GM23338 (cell line): ENCODE measurements around the gene XPO6. TPM values are rescaled to one million over a fixed set of nuclear protein-coding genes. Genes with fewer than 3 reads are reported as not detected.
"Not testable (repeated sequence)": the region's sequence is repeated elsewhere in the genome, so short reads cannot be mapped to it uniquely, and the experiment has no call there.

Source experiments
- ATAC-seq: fragments of 200-7000 bp; cut with Tn5 transposase; 3 replicates; pipeline ENCODE4 v1.9.1; 2020
- DNase-seq: peaks from one replicate; pipeline ENCODE4 v3.0.0-alpha.2; 2015; ENCODE audit warnings: low spot score
- H2AFZ ChIP-seq: fragments of 200-600 bp; sonication (generic); 2 replicates; pipeline ENCODE4 v1.8.0; 2016; ENCODE audit warnings: antibody characterized with exemption, mild to moderate bottlenecking, moderate library complexity
- H3F3A ChIP-seq: fragments of 200-600 bp; sonication (generic); replicated peaks from 2 replicates; pipeline ENCODE4 v1.8.0; 2017; ENCODE audit warnings: antibody characterized with exemption, mixed run types, low read depth
- H3K27ac ChIP-seq: fragments of 200-600 bp; sonication (generic); 2 replicates; pipeline ENCODE4 v1.6.1; 2016; ENCODE audit warnings: low read depth
- H3K27me3 ChIP-seq: fragments of 200-600 bp; sonication (generic); 2 replicates; pipeline ENCODE4 v1.8.0; 2016; ENCODE audit warnings: mild to moderate bottlenecking, mixed run types, moderate library complexity; ENCODE audit not compliant: insufficient read depth
- H3K36me3 ChIP-seq: fragments of 200-600 bp; sonication (generic); 2 replicates; pipeline ENCODE4 v1.8.0; 2016; ENCODE audit warnings: mild to moderate bottlenecking; ENCODE audit not compliant: insufficient read depth
- H3K4me1 ChIP-seq: fragments of 200-600 bp; sonication (generic); 2 replicates; pipeline ENCODE4 v1.8.0; 2016; ENCODE audit warnings: mild to moderate bottlenecking, moderate library complexity; ENCODE audit not compliant: insufficient read depth
- H3K4me2 ChIP-seq: fragments of 200-600 bp; sonication (generic); 2 replicates; pipeline ENCODE4 v1.7.1; 2017; ENCODE audit warnings: mixed run types
- H3K4me3 ChIP-seq: fragments of 200-600 bp; sonication (generic); 2 replicates; pipeline ENCODE4 v1.6.1; 2016; ENCODE audit warnings: mixed run types
- H3K79me2 ChIP-seq: fragments of 200-600 bp; sonication (generic); replicated peaks from 2 replicates; pipeline ENCODE4 v1.8.0; 2017; ENCODE audit warnings: mild to moderate bottlenecking; ENCODE audit not compliant: insufficient read depth
- H3K9me2 ChIP-seq: fragments of 200-600 bp; sonication (generic); 2 replicates; pipeline ENCODE4 v1.8.0; 2017; ENCODE audit not compliant: insufficient read depth
- H4K20me1 ChIP-seq: fragments of 200-600 bp; sonication (generic); replicated peaks from 2 replicates; pipeline ENCODE4 v1.8.0; 2017; ENCODE audit warnings: mild to moderate bottlenecking; ENCODE audit not compliant: insufficient read depth
- H3K27ac Mint-ChIP-seq: 2 replicates; pipeline ENCODE4 v1.8.0; 2020; ENCODE audit warnings: inconsistent platforms, mild to moderate bottlenecking, moderate library complexity, mixed read lengths
- H3K27me3 Mint-ChIP-seq: 3 replicates; pipeline ENCODE4 v1.8.0; 2022; ENCODE audit warnings: low read depth, mild to moderate bottlenecking, moderate library complexity, mixed read lengths, inconsistent platforms; ENCODE audit not compliant: insufficient read depth, poor library complexity
- H3K36me3 Mint-ChIP-seq: 3 replicates; pipeline ENCODE4 v1.8.0; 2021; ENCODE audit warnings: low read depth, mild to moderate bottlenecking, inconsistent platforms, moderate library complexity, mixed read lengths
- H3K4me1 Mint-ChIP-seq: 3 replicates; pipeline ENCODE4 v1.8.0; 2020; ENCODE audit warnings: mild to moderate bottlenecking, inconsistent platforms, mixed read lengths
- H3K4me3 Mint-ChIP-seq: 3 replicates; pipeline ENCODE4 v1.8.0; 2021; ENCODE audit warnings: moderate library complexity, mild to moderate bottlenecking, inconsistent platforms, mixed read lengths
- H3K9me3 Mint-ChIP-seq: 3 replicates; pipeline ENCODE4 v1.8.0; 2020; ENCODE audit warnings: moderate library complexity, mild to moderate bottlenecking, inconsistent platforms, mixed read lengths
- CREB1 ChIP-seq: fragments of 250-450 bp; sonication (Bioruptor Pico); IDR thresholded peaks from 2 replicates; pipeline ENCODE4 v1.5.0; 2020; ENCODE audit warnings: low read depth, mild to moderate bottlenecking, moderate library complexity
- EZH2 ChIP-seq: fragments of 200-600 bp; sonication (generic); IDR thresholded peaks from one replicate; pipeline ENCODE4 v1.8.0; 2017; ENCODE audit warnings: antibody characterized with exemption, mild to moderate bottlenecking, low read depth; ENCODE audit not compliant: unreplicated experiment
- EZH2phosphoT487 ChIP-seq: fragments of 200-600 bp; sonication (generic); IDR thresholded peaks from one replicate; pipeline ENCODE4 v1.8.1; 2018; ENCODE audit warnings: antibody characterized with exemption; ENCODE audit not compliant: unreplicated experiment
- JUNB ChIP-seq: IDR thresholded peaks from one replicate; pipeline ENCODE4 v1.6.1; 2016; ENCODE audit warnings: antibody characterized with exemption; ENCODE audit not compliant: unreplicated experiment
- NANOG ChIP-seq: IDR thresholded peaks from 2 replicates; pipeline ENCODE4 v1.6.1; 2016; ENCODE audit warnings: antibody characterized with exemption, borderline replicate concordance
- POLR2AphosphoS5 ChIP-seq: IDR thresholded peaks from 2 replicates; pipeline ENCODE4 v1.6.1; 2016; ENCODE audit warnings: antibody characterized with exemption, low read depth
- ZNF114 ChIP-seq: fragments of 250-450 bp; sonication (Bioruptor Pico); IDR thresholded peaks from 2 replicates; pipeline ENCODE4 v1.5.0; 2020; ENCODE audit warnings: mild to moderate bottlenecking, moderate library complexity
- ZNF331 ChIP-seq: fragments of 250-450 bp; sonication (Bioruptor Pico); IDR thresholded peaks from 2 replicates; pipeline ENCODE4 v1.5.0; 2020; ENCODE audit warnings: low read depth, mild to moderate bottlenecking, moderate library complexity
- polyA plus RNA-seq: library from polyadenylated mRNA; unstranded; fragments of >200 nt; fragmentation: Nextera tagmentation; extraction: Ambion mirVana; gene quantifications from 2 replicates; pipeline ENCODE4 v1.2.1, GENCODE V29; 2016
- total RNA-seq: library from RNA; depleted of rRNA; stranded (reverse); fragments of >200 nt; shearing (Covaris generic); gene quantifications from 2 replicates; pipeline ENCODE4 v1.2.3, GENCODE V29; 2014
- TF ChIP-seq, protein P1 (sequence below), 2 experiments: fragments of 200-600 bp in 1 of 2; sonication (generic) in 1 of 2; conservative IDR thresholded peaks; 2 replicates each; pipeline versions ENCODE4 v1.5.1 to v1.6.1; 2016 to 2017; ENCODE audit warnings: antibody characterized with exemption in 2 of 2, low read depth in 2 of 2, mild to moderate bottlenecking in 2 of 2, moderate library complexity in 1 of 2
- TF ChIP-seq, protein P2 (sequence below): fragments of 250-450 bp; sonication (Bioruptor Pico); IDR thresholded peaks from 2 replicates; pipeline ENCODE4 v1.5.0; 2020; ENCODE audit warnings: mild to moderate bottlenecking, moderate library complexity

Gene XPO6
- total and polyA plus RNA-seq, 2 experiments from 2014 or later: 83.9 to 178 TPM

DNA sequence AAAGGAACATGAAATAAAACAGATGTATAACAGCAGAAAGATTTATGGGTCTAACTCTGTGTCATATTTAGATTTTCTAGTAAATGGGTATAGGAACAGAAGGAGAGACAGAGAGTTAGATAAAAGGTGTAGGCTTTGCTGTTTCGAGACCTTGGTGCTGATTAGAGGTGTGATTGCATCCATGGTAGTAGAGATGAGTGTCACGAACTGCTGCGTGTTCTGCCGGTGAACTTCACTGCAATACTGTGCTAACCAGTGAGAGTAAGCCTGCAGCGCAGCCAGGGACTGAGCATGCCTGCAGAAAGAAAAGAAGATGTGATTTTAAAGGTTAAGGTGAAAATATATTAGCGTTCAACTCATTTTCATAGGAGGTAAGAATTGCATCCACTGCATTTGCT lies 94.6 kb downstream of the XPO6 start:
- DNase-seq (no peak), ATAC-seq (no peak)
- no peak overlapping the region for H3K4me3 Mint-ChIP-seq
- Histone ChIP-seq H4K20me1 (peaks cover 12% of the 10 kb centered on the region; the same call in 1 of the 2 replicates), H3K27me3 (no peaks in the 10 kb centered on the region), H3K36me3 (peaks cover 51% of the 10 kb centered on the region), H3K79me2 (no peaks in the 10 kb centered on the region), H3F3A (no peaks in the 10 kb centered on the region), H3K9me2 (no peaks in the 10 kb centered on the region), H3K4me1 (no peaks in the 10 kb centered on the region), H3K27ac (no peak overlapping the region), H3K4me3 (no peak overlapping the region), H3K4me2 (no peak overlapping the region), H2AFZ (no peak overlapping the region)
- H3K36me3 Mint-ChIP-seq: peaks cover 43% of the 10 kb centered on the region
- H3K27ac Mint-ChIP-seq: no peak overlapping the region
- no peaks in the 10 kb centered on the region for H3K27me3 Mint-ChIP-seq
- TF ChIP-seq POLR2AphosphoS5 (no peak), CREB1 (no peak), EZH2 (no peak), EZH2phosphoT487 (no peak), JUNB (no peak)
- TF ChIP-seq, protein P1, sequence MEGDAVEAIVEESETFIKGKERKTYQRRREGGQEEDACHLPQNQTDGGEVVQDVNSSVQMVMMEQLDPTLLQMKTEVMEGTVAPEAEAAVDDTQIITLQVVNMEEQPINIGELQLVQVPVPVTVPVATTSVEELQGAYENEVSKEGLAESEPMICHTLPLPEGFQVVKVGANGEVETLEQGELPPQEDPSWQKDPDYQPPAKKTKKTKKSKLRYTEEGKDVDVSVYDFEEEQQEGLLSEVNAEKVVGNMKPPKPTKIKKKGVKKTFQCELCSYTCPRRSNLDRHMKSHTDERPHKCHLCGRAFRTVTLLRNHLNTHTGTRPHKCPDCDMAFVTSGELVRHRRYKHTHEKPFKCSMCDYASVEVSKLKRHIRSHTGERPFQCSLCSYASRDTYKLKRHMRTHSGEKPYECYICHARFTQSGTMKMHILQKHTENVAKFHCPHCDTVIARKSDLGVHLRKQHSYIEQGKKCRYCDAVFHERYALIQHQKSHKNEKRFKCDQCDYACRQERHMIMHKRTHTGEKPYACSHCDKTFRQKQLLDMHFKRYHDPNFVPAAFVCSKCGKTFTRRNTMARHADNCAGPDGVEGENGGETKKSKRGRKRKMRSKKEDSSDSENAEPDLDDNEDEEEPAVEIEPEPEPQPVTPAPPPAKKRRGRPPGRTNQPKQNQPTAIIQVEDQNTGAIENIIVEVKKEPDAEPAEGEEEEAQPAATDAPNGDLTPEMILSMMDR (conservative IDR thresholded peaks at IDR 0.05; ENCODE audit: low read depth in 2 of 2): no peak
- H3K9me3 Mint-ChIP-seq: no peaks in the 10 kb centered on the region
- H3K4me1 Mint-ChIP-seq: no peaks in the 10 kb centered on the region

DNA sequence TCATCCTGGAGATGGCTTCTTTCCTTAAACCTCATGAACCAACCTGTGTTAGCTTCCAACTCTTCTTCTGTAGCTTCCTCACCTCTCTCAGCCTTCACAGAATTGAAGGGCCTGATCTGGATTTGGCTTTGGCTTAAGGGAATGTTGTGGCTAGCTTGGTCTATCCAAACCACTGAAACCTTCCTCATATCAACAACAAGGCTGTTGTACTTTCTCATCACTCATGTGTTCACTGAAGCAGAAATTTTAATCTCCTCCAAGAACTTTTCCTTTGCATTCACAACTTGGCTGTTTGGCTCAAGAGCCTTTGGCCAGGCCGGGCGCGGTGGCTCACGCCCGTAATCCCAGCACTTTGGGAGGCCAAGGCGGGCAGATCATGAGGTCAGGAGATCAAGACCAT lies 95.9 kb downstream of the XPO6 start:
- H2AFZ ChIP-seq, H3K4me1 ChIP-seq, H3K4me3 Mint-ChIP-seq, H3K9me2 ChIP-seq, H3K27me3 Mint-ChIP-seq, H3K4me1 Mint-ChIP-seq, H3F3A ChIP-seq, ATAC-seq, H3K27ac Mint-ChIP-seq, H3K9me3 Mint-ChIP-seq, H3K4me3 ChIP-seq, H3K4me2 ChIP-seq, H3K79me2 ChIP-seq, H3K27me3 ChIP-seq, H3K27ac ChIP-seq, DNase-seq: not testable (repeated sequence)
- H3K36me3 Mint-ChIP-seq: peaks cover 39% of the 10 kb centered on the region
- Histone ChIP-seq H4K20me1 (0 out of 2 replicates have a peak, but pooled peaks cover 12% of the 10 kb centered on the region), H3K36me3 (peaks cover 45% of the 10 kb centered on the region)

DNA sequence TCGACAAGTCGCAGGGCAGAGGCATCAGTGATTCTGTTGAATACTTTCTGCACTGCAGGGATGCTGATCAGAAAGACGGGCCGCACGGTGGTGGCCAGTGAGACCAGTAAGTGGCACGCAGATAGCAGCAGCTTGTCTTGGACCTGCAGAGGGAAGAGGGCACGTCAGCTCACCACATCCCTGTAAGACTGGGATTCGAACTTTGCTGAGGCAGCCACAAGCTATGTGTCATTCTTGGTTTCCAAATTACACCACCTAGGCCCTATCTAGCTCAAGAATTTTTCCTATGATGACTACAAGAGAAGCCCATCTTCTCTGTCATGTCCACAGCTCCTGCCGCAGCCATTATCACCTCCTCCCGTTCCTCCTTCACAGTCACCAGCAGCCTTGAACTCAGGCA lies 98.9 kb downstream of the XPO6 start:
- Mint-ChIP-seq H3K27ac (no peak overlapping the region), H3K4me3 (no peak overlapping the region), H3K36me3 (peaks cover 57% of the 10 kb centered on the region), H3K27me3 (peaks cover 3% of the 10 kb centered on the region), H3K4me1 (no peaks in the 10 kb centered on the region), H3K9me3 (no peaks in the 10 kb centered on the region)
- no peaks in the 10 kb centered on the region for H3K9me2 ChIP-seq
- peaks cover 12% of the 10 kb centered on the region; the same call in 1 of the 2 replicates for H4K20me1 ChIP-seq
- peaks cover 9% of the 10 kb centered on the region for H3K79me2 ChIP-seq
- H2AFZ ChIP-seq: no peak overlapping the region
- no peak overlapping the region for H3K27ac ChIP-seq
- no peaks in the 10 kb centered on the region for H3F3A ChIP-seq
- H3K36me3 ChIP-seq: peaks cover 24% of the 10 kb centered on the region
- H3K4me2 ChIP-seq: no peak overlapping the region
- H3K27me3 ChIP-seq: no peaks in the 10 kb centered on the region
- DNase-seq: no peak
- no peak overlapping the region for H3K4me3 ChIP-seq
- H3K4me1 ChIP-seq: no peaks in the 10 kb centered on the region
- ATAC-seq: no peak
- TF ChIP-seq EZH2phosphoT487 (no peak), ZNF331 (CRISPR knock-in tag) (no peak), ZNF114 (CRISPR knock-in tag) (no peak), NANOG (no peak), EZH2 (no peak), JUNB (no peak)
- TF ChIP-seq, protein P2, sequence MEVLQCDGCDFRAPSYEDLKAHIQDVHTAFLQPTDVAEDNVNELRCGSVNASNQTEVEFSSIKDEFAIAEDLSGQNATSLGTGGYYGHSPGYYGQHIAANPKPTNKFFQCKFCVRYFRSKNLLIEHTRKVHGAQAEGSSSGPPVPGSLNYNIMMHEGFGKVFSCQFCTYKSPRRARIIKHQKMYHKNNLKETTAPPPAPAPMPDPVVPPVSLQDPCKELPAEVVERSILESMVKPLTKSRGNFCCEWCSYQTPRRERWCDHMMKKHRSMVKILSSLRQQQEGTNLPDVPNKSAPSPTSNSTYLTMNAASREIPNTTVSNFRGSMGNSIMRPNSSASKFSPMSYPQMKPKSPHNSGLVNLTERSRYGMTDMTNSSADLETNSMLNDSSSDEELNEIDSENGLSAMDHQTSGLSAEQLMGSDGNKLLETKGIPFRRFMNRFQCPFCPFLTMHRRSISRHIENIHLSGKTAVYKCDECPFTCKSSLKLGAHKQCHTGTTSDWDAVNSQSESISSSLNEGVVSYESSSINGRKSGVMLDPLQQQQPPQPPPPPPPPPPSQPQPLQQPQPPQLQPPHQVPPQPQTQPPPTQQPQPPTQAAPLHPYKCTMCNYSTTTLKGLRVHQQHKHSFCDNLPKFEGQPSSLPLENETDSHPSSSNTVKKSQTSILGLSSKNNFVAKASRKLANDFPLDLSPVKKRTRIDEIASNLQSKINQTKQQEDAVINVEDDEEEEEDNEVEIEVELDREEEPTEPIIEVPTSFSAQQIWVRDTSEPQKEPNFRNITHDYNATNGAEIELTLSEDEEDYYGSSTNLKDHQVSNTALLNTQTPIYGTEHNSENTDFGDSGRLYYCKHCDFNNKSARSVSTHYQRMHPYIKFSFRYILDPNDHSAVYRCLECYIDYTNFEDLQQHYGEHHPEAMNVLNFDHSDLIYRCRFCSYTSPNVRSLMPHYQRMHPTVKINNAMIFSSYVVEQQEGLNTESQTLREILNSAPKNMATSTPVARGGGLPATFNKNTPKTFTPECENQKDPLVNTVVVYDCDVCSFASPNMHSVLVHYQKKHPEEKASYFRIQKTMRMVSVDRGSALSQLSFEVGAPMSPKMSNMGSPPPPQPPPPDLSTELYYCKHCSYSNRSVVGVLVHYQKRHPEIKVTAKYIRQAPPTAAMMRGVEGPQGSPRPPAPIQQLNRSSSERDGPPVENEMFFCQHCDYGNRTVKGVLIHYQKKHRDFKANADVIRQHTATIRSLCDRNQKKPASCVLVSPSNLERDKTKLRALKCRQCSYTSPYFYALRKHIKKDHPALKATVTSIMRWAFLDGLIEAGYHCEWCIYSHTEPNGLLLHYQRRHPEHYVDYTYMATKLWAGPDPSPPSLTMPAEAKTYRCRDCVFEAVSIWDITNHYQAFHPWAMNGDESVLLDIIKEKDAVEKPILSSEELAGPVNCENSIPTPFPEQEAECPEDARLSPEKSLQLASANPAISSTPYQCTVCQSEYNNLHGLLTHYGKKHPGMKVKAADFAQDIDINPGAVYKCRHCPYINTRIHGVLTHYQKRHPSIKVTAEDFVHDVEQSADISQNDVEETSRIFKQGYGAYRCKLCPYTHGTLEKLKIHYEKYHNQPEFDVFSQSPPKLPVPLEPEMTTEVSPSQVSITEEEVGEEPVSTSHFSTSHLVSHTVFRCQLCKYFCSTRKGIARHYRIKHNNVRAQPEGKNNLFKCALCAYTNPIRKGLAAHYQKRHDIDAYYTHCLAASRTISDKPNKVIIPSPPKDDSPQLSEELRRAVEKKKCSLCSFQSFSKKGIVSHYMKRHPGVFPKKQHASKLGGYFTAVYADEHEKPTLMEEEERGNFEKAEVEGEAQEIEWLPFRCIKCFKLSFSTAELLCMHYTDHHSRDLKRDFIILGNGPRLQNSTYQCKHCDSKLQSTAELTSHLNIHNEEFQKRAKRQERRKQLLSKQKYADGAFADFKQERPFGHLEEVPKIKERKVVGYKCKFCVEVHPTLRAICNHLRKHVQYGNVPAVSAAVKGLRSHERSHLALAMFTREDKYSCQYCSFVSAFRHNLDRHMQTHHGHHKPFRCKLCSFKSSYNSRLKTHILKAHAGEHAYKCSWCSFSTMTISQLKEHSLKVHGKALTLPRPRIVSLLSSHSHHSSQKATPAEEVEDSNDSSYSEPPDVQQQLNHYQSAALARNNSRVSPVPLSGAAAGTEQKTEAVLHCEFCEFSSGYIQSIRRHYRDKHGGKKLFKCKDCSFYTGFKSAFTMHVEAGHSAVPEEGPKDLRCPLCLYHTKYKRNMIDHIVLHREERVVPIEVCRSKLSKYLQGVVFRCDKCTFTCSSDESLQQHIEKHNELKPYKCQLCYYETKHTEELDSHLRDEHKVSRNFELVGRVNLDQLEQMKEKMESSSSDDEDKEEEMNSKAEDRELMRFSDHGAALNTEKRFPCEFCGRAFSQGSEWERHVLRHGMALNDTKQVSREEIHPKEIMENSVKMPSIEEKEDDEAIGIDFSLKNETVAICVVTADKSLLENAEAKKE: no peak
